HCEC 1CT (cell line): Measurements from ENCODE around the gene CCDC172.
A peak's percentile ranks its signal among the peaks of the same experiment; 100 is the strongest.

Experiments used
- DNase-seq: peaks from one replicate; pipeline ENCODE4 v3.0.0-alpha.2; 2017

Gene CCDC172

DNA sequence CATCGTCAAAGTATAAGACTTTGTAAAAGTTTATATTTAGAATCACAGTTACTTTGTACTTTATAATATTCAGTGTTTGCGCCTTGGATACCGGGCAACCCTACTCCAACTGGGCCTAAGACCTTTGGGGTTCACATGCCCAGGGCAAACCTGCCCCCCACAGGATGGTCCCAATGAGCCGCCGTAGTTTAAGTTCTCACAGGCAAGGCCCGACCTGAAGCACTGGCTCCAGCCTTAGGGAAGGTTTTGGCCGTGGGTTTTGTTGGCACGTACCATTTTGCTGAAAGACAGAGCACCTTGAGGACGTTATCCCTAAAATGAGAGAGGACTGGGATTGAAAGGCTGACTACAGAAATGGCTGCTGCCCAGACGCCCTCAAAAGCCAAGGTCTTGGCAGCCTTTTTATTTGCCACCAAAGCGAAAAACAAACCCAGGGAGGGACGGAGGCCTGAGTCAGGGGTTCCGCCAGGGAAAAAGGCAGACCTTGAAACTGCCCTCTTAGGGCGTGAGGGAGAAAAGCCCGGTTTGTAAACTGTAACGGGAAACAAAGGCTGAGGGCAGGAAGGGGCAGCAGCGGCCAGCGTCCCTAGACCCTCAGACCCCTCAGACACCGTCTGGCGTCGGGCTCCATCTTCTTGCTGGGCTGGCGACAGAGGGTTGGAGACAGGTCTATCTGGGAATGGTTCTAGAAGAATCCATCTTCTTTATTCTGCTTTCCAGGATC lies at the start of gene CCDC172:
TSS of gene CCDC172 (plus strand) at position 222 of the 724 bp plus-strand sequence. CDS start 564 bp downstream, outside the sequence.
- no peak for DNase-seq

DNA sequence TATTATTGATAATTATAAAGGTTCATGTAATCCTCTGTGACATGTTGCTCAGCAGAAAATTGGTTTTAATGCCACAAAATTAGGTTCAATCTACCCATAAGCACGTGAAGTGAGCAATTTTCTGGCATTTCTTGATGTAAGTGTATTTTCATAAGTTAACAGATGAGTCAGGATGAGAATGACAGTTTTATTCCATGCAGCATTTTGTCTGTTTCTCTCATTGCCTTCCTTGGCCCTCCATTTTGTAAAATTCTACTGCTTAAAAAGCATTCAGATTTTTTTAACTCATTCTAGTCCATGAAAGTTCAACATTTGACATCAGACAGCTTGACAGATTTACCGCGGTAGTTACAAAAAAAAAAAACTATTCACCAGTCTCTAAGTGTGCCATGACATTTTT lies 47.3 kb upstream of the CCDC172 start:
- no peak for DNase-seq

DNA sequence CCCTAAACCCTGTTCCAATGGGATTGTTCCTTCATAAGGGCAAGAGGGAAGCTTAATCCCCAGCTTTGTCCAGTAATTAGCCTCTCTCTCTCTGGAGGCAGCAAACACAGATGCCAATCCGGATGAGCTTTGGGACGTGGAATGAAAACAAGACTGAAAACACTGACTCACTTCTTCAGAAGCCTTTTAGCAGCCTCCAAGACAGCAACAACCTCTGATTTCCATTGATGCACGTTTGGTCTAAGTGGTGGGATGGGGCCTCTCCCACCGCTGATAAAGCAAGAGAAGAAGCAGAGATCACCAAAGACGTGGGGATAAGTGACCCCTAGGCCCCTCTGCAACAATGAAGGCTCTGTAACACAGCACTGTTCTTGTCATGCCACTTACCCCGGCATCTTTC lies 45.4 kb upstream of the CCDC172 start:
- no peak for DNase-seq

DNA sequence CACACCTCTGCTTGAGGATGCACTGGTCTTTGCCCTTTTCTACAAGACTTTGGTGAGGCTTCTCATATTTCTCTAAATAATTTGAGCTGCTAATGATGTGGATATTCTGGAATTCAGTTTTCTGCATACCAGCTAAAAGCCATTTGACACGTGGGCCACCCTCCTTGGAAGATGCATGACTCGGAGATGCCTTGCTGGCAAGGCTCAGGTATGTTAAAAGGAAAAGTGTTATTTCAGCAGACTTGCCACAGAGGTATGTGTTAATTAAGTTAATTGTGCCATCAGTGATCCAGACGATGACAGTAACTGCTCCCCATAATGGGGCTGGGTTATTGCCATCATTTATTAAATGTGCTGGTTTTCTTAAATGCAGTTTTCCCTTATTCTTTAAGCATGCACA lies 42.5 kb upstream of the CCDC172 start:
- no peak for DNase-seq

- no peak for DNase-seq
These were observed 37.5 kb upstream of the CCDC172 start for GRCh38 chr10:116286626-116287200.

GRCh38 chr10:116287906-116288501 lies 36.2 kb upstream of the CCDC172 start:
- DNase-seq: peak; percentile 63

GRCh38 chr10:116289652-116290051 lies 34.6 kb upstream of the CCDC172 start:
- no peak for DNase-seq

GRCh38 chr10:116292493-116292892 lies 31.8 kb upstream of the CCDC172 start:
- DNase-seq: no peak

DNA sequence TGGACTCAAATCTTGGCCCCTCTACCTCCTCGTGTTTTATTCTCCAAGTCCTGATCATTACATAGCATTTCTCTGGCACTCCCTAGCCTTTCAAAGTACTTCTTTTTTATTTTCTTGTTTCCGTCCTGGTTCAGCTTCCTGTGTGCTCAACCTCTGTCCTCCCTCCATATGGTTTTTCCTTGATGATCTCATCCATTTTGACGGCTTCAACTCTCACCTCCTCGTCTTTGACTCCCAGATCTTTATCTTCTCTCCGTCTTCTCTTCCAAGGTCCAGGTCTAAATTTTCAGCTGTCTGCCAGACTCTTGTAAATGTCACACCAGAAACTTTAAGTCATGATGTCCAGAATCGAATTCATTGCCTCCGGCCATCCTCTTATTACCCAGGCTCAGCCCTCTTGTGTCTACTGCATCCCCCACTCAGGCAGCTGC lies 27.9 kb upstream of the CCDC172 start:
- no peak for DNase-seq

DNA sequence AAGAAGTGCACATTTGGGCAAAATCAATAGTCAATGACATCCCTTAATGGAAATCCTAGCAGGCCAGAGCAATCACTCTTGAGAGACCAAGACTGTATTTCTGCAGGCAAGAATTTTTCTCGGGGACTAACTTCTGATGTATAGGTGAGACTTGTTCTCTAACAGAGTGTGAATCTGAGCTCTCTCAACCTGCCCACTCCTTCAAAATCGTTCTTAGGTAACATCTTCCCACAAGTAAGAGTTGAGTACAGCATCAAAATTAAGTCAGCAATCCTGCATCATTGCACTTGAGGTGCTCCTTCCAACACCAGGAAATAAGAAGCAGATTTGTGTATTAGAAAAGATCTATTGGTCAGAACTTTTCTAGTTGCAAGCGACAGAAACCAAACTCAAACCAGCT lies 25.7 kb upstream of the CCDC172 start:
- DNase-seq: no peak

- DNase-seq: no peak
These were observed 23.7 kb upstream of the CCDC172 start for GRCh38 chr10:116300542-116300941.

DNA sequence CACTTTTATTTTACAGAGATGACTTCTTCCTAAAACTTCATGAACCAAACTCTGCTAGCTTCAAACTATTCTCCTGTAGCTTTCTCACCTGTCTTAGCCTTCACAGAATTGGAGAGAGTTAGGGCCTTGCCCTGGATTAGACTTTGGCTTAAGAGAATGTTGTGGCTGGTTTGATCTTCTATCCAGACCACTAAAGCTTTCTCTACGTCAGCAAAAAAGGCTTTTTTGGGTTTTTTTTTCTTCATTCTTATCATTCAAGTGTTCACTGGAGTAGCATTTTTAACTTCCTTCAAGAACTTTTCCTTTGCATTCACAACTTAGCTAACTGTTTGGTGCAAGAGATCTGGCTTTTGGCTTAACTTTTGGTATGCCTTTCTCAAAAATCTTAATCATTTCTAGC lies 19.3 kb upstream of the CCDC172 start:
- no peak for DNase-seq

DNA sequence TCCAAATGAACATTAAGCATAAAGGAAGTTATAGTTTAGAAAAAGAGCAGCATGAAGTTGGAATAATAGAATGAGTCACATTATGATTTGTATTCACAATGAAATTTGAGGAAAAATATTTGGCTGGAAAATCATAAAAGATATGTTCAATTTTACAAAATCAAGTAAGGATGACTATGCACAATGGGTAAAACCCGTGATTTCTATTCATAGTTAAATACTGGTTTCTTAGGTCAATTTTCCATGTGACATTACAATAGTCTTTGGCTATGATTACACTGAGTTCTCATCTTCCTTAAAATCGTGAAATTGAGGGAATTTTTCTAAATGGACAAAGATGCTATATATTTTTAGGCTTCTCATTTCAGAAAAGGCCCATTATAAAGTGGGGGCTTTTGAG lies 17.4 kb upstream of the CCDC172 start:
- DNase-seq: no peak

DNA sequence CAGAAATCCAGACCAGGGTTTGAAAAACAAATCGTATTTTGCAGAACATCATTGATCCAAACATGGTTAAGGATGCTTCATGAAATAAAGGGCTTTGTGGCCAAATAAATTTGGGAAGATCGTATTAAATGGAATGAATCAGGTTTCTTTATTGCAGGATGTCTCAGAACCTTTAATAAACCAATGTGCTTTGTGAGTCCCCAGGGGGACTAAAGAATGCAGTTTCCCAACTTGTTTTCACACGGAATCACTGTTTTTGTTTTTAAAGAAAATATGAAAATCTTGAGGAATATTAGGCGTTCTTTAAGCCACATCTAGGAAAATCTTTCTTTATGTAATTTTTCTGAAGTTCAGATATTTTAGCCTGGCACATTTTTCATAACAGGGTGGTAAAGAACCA lies 16.8 kb upstream of the CCDC172 start:
- DNase-seq: no peak

GRCh38 chr10:116311016-116311415 lies 13.2 kb upstream of the CCDC172 start:
- DNase-seq: no peak

DNA sequence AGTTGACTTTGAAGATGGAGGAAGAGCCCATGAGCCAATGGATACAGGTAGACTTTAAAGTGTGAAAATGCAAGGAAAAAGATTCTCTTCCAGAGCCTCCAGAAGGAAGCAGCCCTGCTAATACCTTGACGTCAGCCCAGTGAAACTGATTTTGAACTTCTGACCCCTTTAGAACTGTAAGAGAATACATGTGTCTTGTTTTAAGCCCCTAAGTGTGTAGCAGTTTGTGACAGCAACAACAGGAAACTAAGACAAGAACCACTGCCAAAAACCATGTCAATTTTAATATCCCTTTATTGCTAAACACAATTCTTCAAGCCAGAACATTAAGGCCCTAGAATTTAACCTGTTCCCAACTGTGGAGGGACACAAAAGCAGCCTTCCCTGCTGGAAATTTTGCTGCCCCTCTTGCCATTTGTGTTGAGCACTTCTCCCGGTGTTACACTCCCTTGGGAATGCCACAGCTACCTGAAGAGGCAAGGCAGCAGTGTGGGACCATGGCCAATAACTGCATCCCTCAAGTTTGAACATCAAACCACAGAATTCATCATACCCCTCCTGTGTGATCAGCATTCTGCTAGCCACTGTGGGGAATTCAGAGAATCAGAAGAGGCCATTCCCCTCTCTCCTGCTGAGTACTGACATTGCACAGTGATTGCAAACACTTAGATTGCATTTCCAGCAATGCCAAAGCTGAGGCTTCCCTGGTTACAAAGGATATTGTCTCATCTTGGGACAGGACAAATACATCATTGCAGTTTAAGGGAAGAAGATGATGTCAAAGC lies 12.3 kb upstream of the CCDC172 start:
- no peak for DNase-seq

- DNase-seq: no peak
These were observed 11.7 kb upstream of the CCDC172 start for GRCh38 chr10:116312548-116312947.

DNA sequence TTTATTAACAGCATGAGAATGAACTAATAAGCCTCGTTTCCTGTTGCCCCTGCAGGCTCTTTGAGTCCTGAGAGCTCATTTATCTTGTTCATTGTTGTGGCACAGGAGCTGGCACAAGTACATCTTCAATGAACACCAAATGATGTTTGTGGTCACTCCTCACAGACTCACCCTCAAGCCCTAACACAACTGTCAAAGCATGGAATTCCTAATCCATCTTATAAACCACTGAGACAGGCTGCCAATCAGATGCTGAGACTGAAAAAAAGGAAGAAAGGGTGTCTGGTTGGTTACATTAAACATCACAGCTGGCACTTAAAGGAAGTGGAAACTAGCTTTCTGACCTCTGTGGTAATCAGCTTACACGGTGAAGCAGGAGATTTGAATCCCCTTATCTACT lies 7.7 kb upstream of the CCDC172 start:
- DNase-seq: no peak

- DNase-seq: no peak
These were observed 845 bp downstream of the CCDC172 start for GRCh38 chr10:116324951-116325635.

DNA sequence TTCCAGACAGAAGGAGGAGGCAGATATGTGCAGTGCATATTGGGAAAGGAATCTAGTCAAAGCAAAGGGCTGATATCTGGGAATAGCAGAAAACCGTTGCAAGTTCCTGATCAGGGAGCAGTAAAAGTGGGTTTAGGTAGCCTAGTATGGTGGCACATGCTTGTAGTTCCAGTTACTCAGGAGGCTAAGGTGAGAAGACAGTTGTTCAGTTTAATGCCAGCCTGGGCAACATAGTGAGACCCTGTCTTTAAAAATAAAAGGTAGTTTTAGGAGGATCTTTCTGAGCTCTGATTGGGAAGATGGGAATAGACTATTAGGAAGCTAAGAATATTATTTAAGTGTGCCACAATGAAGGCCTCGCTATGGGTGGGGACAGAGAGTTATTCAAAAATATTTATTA lies 1.7 kb downstream of the CCDC172 start:
- no peak for DNase-seq

GRCh38 chr10:116329153-116329552 lies 4.9 kb downstream of the CCDC172 start:
- no peak for DNase-seq

DNA sequence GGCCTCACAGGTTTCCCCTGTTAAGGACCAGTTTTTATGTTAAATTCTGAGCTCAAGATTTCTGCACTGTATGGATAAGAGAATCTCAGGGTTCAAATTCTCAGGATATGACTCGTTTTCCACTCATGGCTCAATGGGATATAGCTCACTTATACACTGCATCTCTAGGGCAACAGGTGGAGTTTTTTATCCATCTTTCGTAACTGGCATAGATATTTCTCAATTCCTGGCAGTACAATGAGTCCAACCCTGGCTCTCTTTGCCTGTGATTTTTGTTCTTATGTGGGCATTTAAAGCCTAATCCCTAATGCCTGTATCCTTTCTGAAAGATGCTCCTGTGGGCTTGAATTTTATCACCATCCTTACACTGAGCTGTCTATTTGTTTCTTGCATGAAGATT lies 7.6 kb downstream of the CCDC172 start:
- peak; percentile 5 for DNase-seq

GRCh38 chr10:116336866-116337265 lies 12.6 kb downstream of the CCDC172 start:
- DNase-seq: no peak
